K562 (cell line): Measurements from ENCODE around the gene SLC32A1. TPM values are rescaled to one million over a fixed set of nuclear protein-coding genes. Genes with fewer than 3 reads are reported as not detected.

Experiments
- CBFB ChIP-seq: sonication (generic); formaldehyde crosslinking; IDR thresholded peaks from 2 replicates; pipeline ENCODE4 v1.4.0; 2020; ENCODE audit warnings: mild to moderate bottlenecking, missing genetic modification reagents
- ETV5 ChIP-seq: sonication (generic); formaldehyde crosslinking; IDR thresholded peaks from 2 replicates; pipeline ENCODE4 v1.4.0; 2020; ENCODE audit warnings: low read depth, mild to moderate bottlenecking, missing genetic modification reagents
- GTF2F1 ChIP-seq: IDR thresholded peaks from 2 replicates; pipeline ENCODE4 v1.6.1; 2011; ENCODE audit warnings: low read depth, low read length, improper control_type of control experiment
- MEF2A ChIP-seq: IDR thresholded peaks from 2 replicates; pipeline ENCODE4 v1.6.1; 2011; ENCODE audit warnings: low read depth, mild to moderate bottlenecking, low read length, moderate library complexity; ENCODE audit not compliant: control insufficient read depth
- POLR3G ChIP-seq: IDR thresholded peaks from 2 replicates; pipeline ENCODE4 v1.6.1; 2011; ENCODE audit not compliant: insufficient read length, insufficient replicate concordance; ENCODE audit errors: extremely low read depth
- SAFB ChIP-seq: fragments of 200-400 bp; formaldehyde crosslinking; IDR thresholded peaks from 2 replicates; pipeline ENCODE4 v1.6.1; 2017; ENCODE audit warnings: low read depth, low read length, borderline replicate concordance
- ZBTB49 ChIP-seq: sonication (generic); formaldehyde crosslinking; IDR thresholded peaks from 2 replicates; pipeline ENCODE4 v1.8.0; 2022; ENCODE audit warnings: missing genetic modification reagents, mild to moderate bottlenecking, borderline replicate concordance
- ZMIZ1 ChIP-seq, 2 experiments: fragments of 150-350 bp in 1 of 2; IDR thresholded peaks; 2 replicates each; pipeline ENCODE4 v1.6.1; 2012 to 2016; ENCODE audit warnings: low read depth in 2 of 2, low read length in 2 of 2, mild to moderate bottlenecking in 1 of 2, moderate library complexity in 1 of 2
- polyA plus RNA-seq, 8 experiments: library from polyadenylated mRNA; depleted of rRNA in 4 of 8; stranded (reverse) in 5 of 8; unstranded in 3 of 8; fragments of >200 nt; fragmentation: Nextera tagmentation in 2 of 8; fragmentation: Illumina TruSeq in 1 of 8; extraction: Ambion mirVana in 2 of 8; extraction: Trizol in 1 of 8; gene quantifications; 2 replicates each; pipeline versions ENCODE4 v1.2.1 to v1.2.3, GENCODE V29; 2011 to 2014; ENCODE audit warnings: inconsistent platforms in 1 of 8, missing spikeins in 1 of 8
- total RNA-seq, 7 experiments: library from RNA; depleted of rRNA in 6 of 7; stranded (reverse); fragments of >200 nt in 6 of 7; fragmentation: Illumina TruSeq in 2 of 7; extraction: Trizol in 2 of 7; gene quantifications; 2 replicates each; pipeline versions ENCODE4 v1.2.1 to v1.2.3, GENCODE V29; 2011 to 2021; ENCODE audit warnings: low replicate concordance in 1 of 7
- TF ChIP-seq, protein P1 (sequence below), 2 experiments: fragments of 450-650 bp; formaldehyde crosslinking in 1 of 2; IDR thresholded peaks; 2 replicates each; pipeline versions ENCODE4 v1.4.0 to v1.6.1; 2014 to 2020; ENCODE audit warnings: mild to moderate bottlenecking in 2 of 2, borderline replicate concordance in 1 of 2, low read depth in 1 of 2
- TF ChIP-seq, protein P2 (sequence below): conservative IDR thresholded peaks from 2 replicates; pipeline ENCODE4 v1.6.1; 2011; ENCODE audit warnings: low read depth, mild to moderate bottlenecking, low read length; ENCODE audit not compliant: control insufficient read depth

SLC32A1 gene
- total and polyA plus RNA-seq, 9 of the 15 experiments (the other 6 are each of a cell fraction or from before 2014, with no cell fraction given) = not detected

DNA sequence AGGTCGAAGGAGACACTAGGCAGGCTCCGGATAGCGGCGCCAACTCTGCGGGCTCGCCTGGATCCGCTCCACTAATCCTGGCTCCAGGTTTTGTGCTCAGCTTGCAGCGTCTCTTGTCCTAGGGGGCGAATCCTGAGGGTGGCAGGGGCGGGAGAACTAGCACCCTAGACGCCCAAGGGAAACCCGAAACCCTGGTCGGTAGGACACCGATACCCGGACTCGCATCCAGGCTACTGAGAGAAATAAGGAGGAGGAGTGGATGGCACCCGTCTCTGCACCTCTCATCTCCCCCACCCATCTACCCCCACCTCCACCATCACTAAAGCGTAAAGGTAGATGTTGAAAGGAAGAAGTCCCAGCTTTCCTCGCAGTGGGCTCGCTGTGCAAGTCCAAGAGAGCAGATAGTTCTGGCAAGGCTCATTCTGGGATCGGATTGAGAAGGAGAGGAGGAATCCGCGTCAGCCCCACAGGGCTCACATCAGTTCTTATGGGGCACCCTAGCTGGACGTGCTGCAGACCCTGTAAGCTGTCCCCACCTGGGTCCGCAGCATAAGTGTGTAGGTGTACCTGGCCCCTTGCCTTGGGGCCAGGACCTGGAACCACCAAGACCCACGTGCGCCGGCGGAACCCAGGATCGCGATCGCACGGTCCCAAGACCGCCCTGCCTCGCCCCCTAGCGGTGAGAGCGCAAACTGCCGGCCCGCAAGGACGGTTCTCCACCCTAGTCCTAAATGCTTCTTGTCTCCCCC lies 6.9 kb downstream of the SLC32A1 start (continued):
- TF ChIP-seq, protein P1, sequence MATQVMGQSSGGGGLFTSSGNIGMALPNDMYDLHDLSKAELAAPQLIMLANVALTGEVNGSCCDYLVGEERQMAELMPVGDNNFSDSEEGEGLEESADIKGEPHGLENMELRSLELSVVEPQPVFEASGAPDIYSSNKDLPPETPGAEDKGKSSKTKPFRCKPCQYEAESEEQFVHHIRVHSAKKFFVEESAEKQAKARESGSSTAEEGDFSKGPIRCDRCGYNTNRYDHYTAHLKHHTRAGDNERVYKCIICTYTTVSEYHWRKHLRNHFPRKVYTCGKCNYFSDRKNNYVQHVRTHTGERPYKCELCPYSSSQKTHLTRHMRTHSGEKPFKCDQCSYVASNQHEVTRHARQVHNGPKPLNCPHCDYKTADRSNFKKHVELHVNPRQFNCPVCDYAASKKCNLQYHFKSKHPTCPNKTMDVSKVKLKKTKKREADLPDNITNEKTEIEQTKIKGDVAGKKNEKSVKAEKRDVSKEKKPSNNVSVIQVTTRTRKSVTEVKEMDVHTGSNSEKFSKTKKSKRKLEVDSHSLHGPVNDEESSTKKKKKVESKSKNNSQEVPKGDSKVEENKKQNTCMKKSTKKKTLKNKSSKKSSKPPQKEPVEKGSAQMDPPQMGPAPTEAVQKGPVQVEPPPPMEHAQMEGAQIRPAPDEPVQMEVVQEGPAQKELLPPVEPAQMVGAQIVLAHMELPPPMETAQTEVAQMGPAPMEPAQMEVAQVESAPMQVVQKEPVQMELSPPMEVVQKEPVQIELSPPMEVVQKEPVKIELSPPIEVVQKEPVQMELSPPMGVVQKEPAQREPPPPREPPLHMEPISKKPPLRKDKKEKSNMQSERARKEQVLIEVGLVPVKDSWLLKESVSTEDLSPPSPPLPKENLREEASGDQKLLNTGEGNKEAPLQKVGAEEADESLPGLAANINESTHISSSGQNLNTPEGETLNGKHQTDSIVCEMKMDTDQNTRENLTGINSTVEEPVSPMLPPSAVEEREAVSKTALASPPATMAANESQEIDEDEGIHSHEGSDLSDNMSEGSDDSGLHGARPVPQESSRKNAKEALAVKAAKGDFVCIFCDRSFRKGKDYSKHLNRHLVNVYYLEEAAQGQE (IDR thresholded peaks at IDR 0.05; ENCODE audit: borderline replicate concordance) = peak; percentile 83
- TF ChIP-seq, protein P1 (CRISPR knock-in tag; IDR thresholded peaks at IDR 0.05; ENCODE audit: low read depth) = no peak
- TF ChIP-seq ETV5 (CRISPR knock-in tag) (no peak), GTF2F1 (no peak), MEF2A (no peak), SAFB (no peak), CBFB (CRISPR knock-in tag) (no peak), POLR3G (no peak), ZBTB49 (no peak), ZMIZ1 (IDR thresholded peaks at IDR 0.05; ENCODE audit: low read depth in 2 of 2, low read length in 2 of 2) (no peak)
- TF ChIP-seq, protein P2, sequence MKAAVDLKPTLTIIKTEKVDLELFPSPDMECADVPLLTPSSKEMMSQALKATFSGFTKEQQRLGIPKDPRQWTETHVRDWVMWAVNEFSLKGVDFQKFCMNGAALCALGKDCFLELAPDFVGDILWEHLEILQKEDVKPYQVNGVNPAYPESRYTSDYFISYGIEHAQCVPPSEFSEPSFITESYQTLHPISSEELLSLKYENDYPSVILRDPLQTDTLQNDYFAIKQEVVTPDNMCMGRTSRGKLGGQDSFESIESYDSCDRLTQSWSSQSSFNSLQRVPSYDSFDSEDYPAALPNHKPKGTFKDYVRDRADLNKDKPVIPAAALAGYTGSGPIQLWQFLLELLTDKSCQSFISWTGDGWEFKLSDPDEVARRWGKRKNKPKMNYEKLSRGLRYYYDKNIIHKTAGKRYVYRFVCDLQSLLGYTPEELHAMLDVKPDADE = 0 out of 2 replicates have a peak, but pooled peaks have one; percentile 25
